Keratinocyte (primary cell): ENCODE measurements around the gene OR10P1.

Source experiments
- CTCF ChIP-seq, 3 experiments: IDR thresholded peaks in 1 of 3; conservative IDR thresholded peaks in 1 of 3; optimal IDR thresholded peaks in 1 of 3; 2 replicates in 2 of 3; 3 replicates in 1 of 3; pipeline versions ENCODE3 to v1.5.1; 2011; ENCODE audit warnings: low read length in 3 of 3, mild to moderate bottlenecking in 3 of 3, moderate library complexity in 2 of 3, control low read depth in 1 of 3, inconsistent platforms in 1 of 3; ENCODE audit not compliant: insufficient read depth in 2 of 3; ENCODE audit errors: extremely low read depth in 1 of 3
- EZH2 ChIP-seq: IDR thresholded peaks from one replicate; pipeline ENCODE4 v1.6.1; 2012; ENCODE audit warnings: inconsistent platforms, mild to moderate bottlenecking, low read length, moderate library complexity

DNA sequence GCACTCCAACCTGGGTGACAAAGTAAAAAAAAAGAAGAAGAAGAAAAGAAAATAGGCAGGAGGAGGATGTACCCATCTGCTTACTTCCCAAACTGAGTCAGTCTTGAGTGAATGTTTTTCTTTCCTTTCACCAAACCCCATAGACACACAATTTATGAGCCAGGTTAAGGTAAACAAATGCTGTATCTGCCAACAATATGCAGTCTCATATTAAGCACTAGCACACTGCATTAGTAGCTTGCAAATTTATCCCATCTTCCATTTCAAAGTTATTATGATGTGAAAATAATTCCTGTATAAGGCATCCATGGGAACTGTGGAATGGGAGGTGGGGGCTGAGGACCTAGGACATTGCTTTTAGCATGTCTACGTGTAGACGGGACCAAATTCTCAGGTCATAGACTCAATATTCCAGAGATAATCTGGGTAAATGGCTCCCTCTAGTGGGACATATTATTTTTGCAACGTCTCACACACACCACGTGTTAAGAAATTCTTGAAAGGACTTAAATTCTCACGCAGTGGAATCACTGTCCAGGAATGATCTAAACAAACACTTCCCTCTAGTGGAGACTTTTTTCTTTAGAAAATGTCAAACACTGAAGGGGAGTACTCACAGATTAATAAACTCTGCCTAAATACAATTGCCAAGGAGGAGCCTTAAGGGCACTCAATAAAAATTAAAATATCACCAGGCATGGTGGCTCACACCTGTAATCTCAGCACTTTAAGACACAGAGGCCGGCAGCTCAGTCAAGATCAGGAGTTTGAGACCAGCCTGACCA lies 17.1 kb upstream of the OR10P1 start:
- peak; percentile 46 to 83 (median 48) for TF ChIP-seq CTCF (optimal IDR thresholded peaks at IDR 0.05 in 1 of 3, IDR thresholded peaks at IDR 0.05 in 1 of 3, conservative IDR thresholded peaks at IDR 0.05 in 1 of 3; ENCODE audit: extremely low read depth in 1 of 3, insufficient read depth in 2 of 3, low read length in 3 of 3)
- no peak for TF ChIP-seq EZH2
